Loucy (cell line): ENCODE results near the gene ZNF860.

Experiments
- CTCF ChIP-seq: fragments of 200-600 bp; sonication (generic); conservative IDR thresholded peaks from 2 replicates; pipeline ENCODE4 v1.5.1; 2014; ENCODE audit warnings: mild to moderate bottlenecking, antibody characterized with exemption, low read length
- EZH2phosphoT487 ChIP-seq: fragments of 200-600 bp; IDR thresholded peaks from 2 replicates; pipeline ENCODE4 v1.6.1; 2018; ENCODE audit warnings: antibody characterized with exemption, mild to moderate bottlenecking, moderate library complexity, borderline replicate concordance

GRCh38 chr3:32041316-32041715 is 59.8 kb downstream of the ZNF860 start:
- no peak for TF ChIP-seq CTCF
- no peak for TF ChIP-seq EZH2phosphoT487
